IMR-90 (cell line): Measurements from ENCODE around the gene CDC7. TPM values are rescaled to one million over a fixed set of nuclear protein-coding genes. Genes with fewer than 3 reads are reported as not detected.

Experiments
- ATAC-seq: fragments of 200-7000 bp; cut with Tn5 transposase; 2 replicates; pipeline ENCODE4 v1.9.1; 2020; ENCODE audit warnings: low read depth, mild to moderate bottlenecking, moderate library complexity
- BruUV-seq: library from RNA; stranded (reverse); fragments of 400-500 nt; replicated peaks from 2 replicates; lab custom pipeline; 2021; lab: Mats Ljungman, UMichigan
- CTCF ChIA-PET: fragments of 300-600 bp; formaldehyde crosslinking; extraction: SDS; loops from one replicate; lab custom pipeline; 2021; ENCODE audit warnings: antibody characterized with exemption; lab: Yijun Ruan, JAX
- POLR2A ChIA-PET: fragments of 300-600 bp; sonication (Branson Sonifier 250); formaldehyde crosslinking; loops from one replicate; lab custom pipeline; 2022; ENCODE audit warnings: antibody characterized with exemption; ENCODE audit not compliant: unreplicated experiment; lab: Charles Lee
- DNase-seq: peaks from one replicate; pipeline ENCODE4 v3.0.0; 2013
- H2AFZ ChIP-seq: replicated peaks from 2 replicates; pipeline ENCODE3; 2013; ENCODE audit warnings: low read length, mild to moderate bottlenecking; ENCODE audit not compliant: poor library complexity
- H2AK5ac ChIP-seq: 2 replicates; pipeline ENCODE4 v1.6.1; 2013; ENCODE audit warnings: low read depth, low read length, inconsistent platforms
- H2AK9ac ChIP-seq: replicated peaks from 2 replicates; pipeline ENCODE3; 2013; ENCODE audit warnings: mild to moderate bottlenecking, low read depth, low read length, moderate library complexity; ENCODE audit not compliant: poor library complexity
- H2BK120ac ChIP-seq: 2 replicates; pipeline ENCODE4 v1.6.1; 2013; ENCODE audit warnings: low read depth, low read length, inconsistent platforms
- H2BK15ac ChIP-seq: 3 replicates; pipeline ENCODE4 v1.6.1; 2013; ENCODE audit warnings: low read depth, low read length, inconsistent platforms
- H2BK20ac ChIP-seq: 2 replicates; pipeline ENCODE4 v1.6.1; 2013; ENCODE audit warnings: low read depth, mild to moderate bottlenecking, inconsistent platforms, low read length, moderate library complexity
- H2BK5ac ChIP-seq: 2 replicates; pipeline ENCODE4 v1.6.1; 2013; ENCODE audit warnings: mild to moderate bottlenecking, low read depth, low read length, inconsistent platforms; ENCODE audit not compliant: poor library complexity, severe bottlenecking
- H3K14ac ChIP-seq: replicated peaks from 2 replicates; pipeline ENCODE4 v1.6.1; 2013; ENCODE audit warnings: low read depth, low read length, inconsistent platforms
- H3K18ac ChIP-seq: 2 replicates; pipeline ENCODE4 v1.6.1; 2013; ENCODE audit warnings: low read depth, low read length, control low read depth
- H3K23ac ChIP-seq: 2 replicates; pipeline ENCODE4 v1.6.1; 2013; ENCODE audit warnings: low read depth, low read length, inconsistent platforms
- H3K27ac ChIP-seq: 2 replicates; pipeline ENCODE4 v1.5.1; 2013; ENCODE audit warnings: mild to moderate bottlenecking, control low read depth, low read length; ENCODE audit not compliant: insufficient read depth
- H3K27me3 ChIP-seq: 2 replicates; pipeline ENCODE4 v1.6.1; 2013; ENCODE audit warnings: low read length; ENCODE audit not compliant: control insufficient read depth, insufficient read depth
- H3K36me3 ChIP-seq: 2 replicates; pipeline ENCODE4 v1.6.1; 2013; ENCODE audit warnings: low read length, mixed read lengths; ENCODE audit not compliant: control insufficient read depth, insufficient read depth
- H3K4ac ChIP-seq: 2 replicates; pipeline ENCODE4 v1.6.1; 2013; ENCODE audit warnings: low read depth, low read length, inconsistent platforms
- H3K4me1 ChIP-seq: 2 replicates; pipeline ENCODE4 v1.6.1; 2013; ENCODE audit warnings: low read length, mixed read lengths; ENCODE audit not compliant: control insufficient read depth, insufficient read depth
- H3K4me2 ChIP-seq: 2 replicates; pipeline ENCODE4 v1.6.1; 2013; ENCODE audit warnings: low read depth, mild to moderate bottlenecking, control low read depth, low read length, moderate library complexity
- H3K4me3 ChIP-seq: 2 replicates; pipeline ENCODE4 v1.5.1; 2013; ENCODE audit warnings: low read depth, mild to moderate bottlenecking, control low read depth, low read length, moderate library complexity; ENCODE audit not compliant: insufficient read depth
- H3K56ac ChIP-seq: 2 replicates; pipeline ENCODE4 v1.6.1; 2013; ENCODE audit warnings: low read length, inconsistent platforms; ENCODE audit not compliant: insufficient read depth; ENCODE audit errors: extremely low read depth
- H3K79me1 ChIP-seq, 2 experiments: 2 replicates each; pipeline ENCODE4 v1.6.1; 2013; ENCODE audit warnings: low read length in 2 of 2, inconsistent platforms in 1 of 2, low read depth in 1 of 2
- H3K9ac ChIP-seq: 2 replicates; pipeline ENCODE4 v1.6.1; 2013; ENCODE audit warnings: low read depth, low read length, control low read depth
- H3K9me1 ChIP-seq: 2 replicates; pipeline ENCODE4 v1.6.1; 2013; ENCODE audit warnings: low read length, inconsistent platforms; ENCODE audit not compliant: insufficient read depth
- H3K9me3 ChIP-seq: 2 replicates; pipeline ENCODE4 v1.6.1; 2013; ENCODE audit warnings: low read length; ENCODE audit not compliant: control insufficient read depth, insufficient read depth
- H4K20me1 ChIP-seq: 2 replicates; pipeline ENCODE4 v1.6.1; 2013; ENCODE audit warnings: low read length, inconsistent platforms; ENCODE audit not compliant: insufficient read depth
- H4K5ac ChIP-seq: 2 replicates; pipeline ENCODE4 v1.6.1; 2013; ENCODE audit warnings: mild to moderate bottlenecking, low read depth, low read length, control low read depth
- H4K8ac ChIP-seq, 2 experiments: 2 replicates each; pipeline ENCODE4 v1.6.1; 2013; ENCODE audit warnings: low read depth in 2 of 2, low read length in 2 of 2, control low read depth in 1 of 2, inconsistent platforms in 1 of 2
- H4K91ac ChIP-seq: 2 replicates; pipeline ENCODE4 v1.6.1; 2013; ENCODE audit warnings: low read depth, low read length, inconsistent platforms; ENCODE audit not compliant: insufficient read depth
- CHD1 ChIP-seq: IDR thresholded peaks from 2 replicates; pipeline ENCODE4 v1.6.1; 2012; ENCODE audit warnings: low read depth, low read length, improper control_type of control experiment
- SMC3 ChIP-seq: fragments of 150-350 bp; IDR thresholded peaks from 2 replicates; pipeline ENCODE4 v1.6.1; 2016; ENCODE audit warnings: low read depth, mild to moderate bottlenecking, antibody characterized with exemption, low read length, moderate library complexity
- USF2 ChIP-seq: fragments of 150-350 bp; IDR thresholded peaks from 2 replicates; pipeline ENCODE4 v1.6.1; 2017; ENCODE audit warnings: mild to moderate bottlenecking, antibody characterized with exemption, low read length, low read depth
- WGBS, 2 experiments: methylation state at CpG; one replicate each; pipeline versions ENCODE4 v1.1.5 to v1.1.7; 2013; ENCODE audit warnings: missing lambda C conversion rate in 2 of 2; ENCODE audit not compliant: insufficient read length in 1 of 2; ENCODE audit errors: extremely low coverage in 2 of 2; 5-methylcytosine and 5-hydroxymethylcytosine counted together
- dilution Hi-C: fragments of 300-500 bp; cut with HindIII; formaldehyde crosslinking; loops from one replicate; pipeline ENCODE4 v1.14.3; 2018; ENCODE audit warnings: low sequenced_read_pairs; ENCODE audit not compliant: unreplicated experiment
- in situ Hi-C: fragments of 300-500 bp; cut with MboI; formaldehyde crosslinking; loops from 3 replicates; pipeline ENCODE4 v1.14.3; 2019; ENCODE audit warnings: low sequenced_read_pairs, inconsistent platforms, mixed read lengths
- intact Hi-C: fragments of 100-400 bp; cut with micrococcal nuclease; formaldehyde crosslinking; loops from 2 replicates; pipeline ENCODE4 v1.10.0; 2022
- polyA plus RNA-seq, 3 experiments: library from polyadenylated mRNA; depleted of rRNA; stranded (reverse); fragments of >200 nt; gene quantifications; 2 replicates each; pipeline ENCODE4 v1.2.3, GENCODE V29; 2012; ENCODE audit warnings: low replicate concordance in 1 of 3
- total RNA-seq: library from RNA; depleted of rRNA; stranded (reverse); fragments of >200 nt; gene quantifications from 2 replicates; pipeline ENCODE4 v1.2.3, GENCODE V29; 2012
- TF ChIP-seq, protein P1 (sequence below): conservative IDR thresholded peaks from 2 replicates; pipeline ENCODE4 v1.5.1; 2012; ENCODE audit warnings: mild to moderate bottlenecking, low read depth, low read length, improper control_type of control experiment

CDC7 gene
- total and polyA plus RNA-seq, 2 of the 4 experiments (the other 2 are of a cell fraction): 4.3 to 4.7 TPM

DNA sequence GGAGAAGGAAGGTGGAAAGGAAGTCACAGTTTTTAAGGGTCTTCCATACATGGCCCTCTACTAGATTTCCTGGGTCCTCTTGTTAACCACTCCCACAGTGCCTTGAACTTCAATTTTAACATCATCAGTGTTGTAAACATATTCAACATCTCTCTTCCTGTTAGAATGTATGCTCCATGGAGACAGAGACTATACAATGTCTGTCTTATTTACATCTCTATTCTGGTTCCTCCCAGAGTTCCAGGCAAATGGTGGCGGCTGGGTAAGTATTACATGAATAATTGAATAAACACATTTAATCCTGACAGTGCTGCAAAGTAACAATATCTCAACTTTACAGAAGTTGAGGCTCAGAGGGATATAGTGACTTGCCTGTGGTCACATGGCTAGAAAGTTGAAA is 40.3 kb downstream of the CDC7 start:
- no peaks in the 10 kb centered on the region for H3K36me3 ChIP-seq
- H3K23ac ChIP-seq: no peak overlapping the region
- no peak overlapping the region for H4K8ac ChIP-seq
- H2AFZ ChIP-seq: no peak overlapping the region
- H2BK120ac ChIP-seq: no peak overlapping the region
- ChIA-PET POLR2A (no interaction called here), CTCF (no interaction called here)
- TF ChIP-seq, protein P1, sequence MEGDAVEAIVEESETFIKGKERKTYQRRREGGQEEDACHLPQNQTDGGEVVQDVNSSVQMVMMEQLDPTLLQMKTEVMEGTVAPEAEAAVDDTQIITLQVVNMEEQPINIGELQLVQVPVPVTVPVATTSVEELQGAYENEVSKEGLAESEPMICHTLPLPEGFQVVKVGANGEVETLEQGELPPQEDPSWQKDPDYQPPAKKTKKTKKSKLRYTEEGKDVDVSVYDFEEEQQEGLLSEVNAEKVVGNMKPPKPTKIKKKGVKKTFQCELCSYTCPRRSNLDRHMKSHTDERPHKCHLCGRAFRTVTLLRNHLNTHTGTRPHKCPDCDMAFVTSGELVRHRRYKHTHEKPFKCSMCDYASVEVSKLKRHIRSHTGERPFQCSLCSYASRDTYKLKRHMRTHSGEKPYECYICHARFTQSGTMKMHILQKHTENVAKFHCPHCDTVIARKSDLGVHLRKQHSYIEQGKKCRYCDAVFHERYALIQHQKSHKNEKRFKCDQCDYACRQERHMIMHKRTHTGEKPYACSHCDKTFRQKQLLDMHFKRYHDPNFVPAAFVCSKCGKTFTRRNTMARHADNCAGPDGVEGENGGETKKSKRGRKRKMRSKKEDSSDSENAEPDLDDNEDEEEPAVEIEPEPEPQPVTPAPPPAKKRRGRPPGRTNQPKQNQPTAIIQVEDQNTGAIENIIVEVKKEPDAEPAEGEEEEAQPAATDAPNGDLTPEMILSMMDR: no peak
- TF ChIP-seq CHD1: no peak
- TF ChIP-seq SMC3: no peak
- no peak for TF ChIP-seq USF2
- in situ Hi-C loops (no loop called here), intact Hi-C loops (no loop called here), dilution Hi-C loops (no loop called here)
- H3K4me3 ChIP-seq: no peak overlapping the region
- no peak overlapping the region for H2BK5ac ChIP-seq
- H3K27ac ChIP-seq: no peak overlapping the region
- no peak overlapping the region for H3K4me2 ChIP-seq
- DNase-seq (no peak), ATAC-seq (no peak)
- peaks cover 7% of the 10 kb centered on the region for H3K4me1 ChIP-seq
- H4K5ac ChIP-seq: no peak overlapping the region
- H2BK15ac ChIP-seq: no peak overlapping the region
- H2BK20ac ChIP-seq: no peak overlapping the region
- H3K18ac ChIP-seq: no peak overlapping the region
- BruUV-seq: no TSS peak
- no peaks in the 10 kb centered on the region for H3K79me1 ChIP-seq
- no CpG with 5 or more reads among the region's 1 CpG for WGBS, 2 experiments
- H4K91ac ChIP-seq: no peak overlapping the region
- no peak overlapping the region for H3K14ac ChIP-seq
- peaks cover 48% of the 10 kb centered on the region for H3K27me3 ChIP-seq
- no peak overlapping the region for H2AK5ac ChIP-seq
- no peak overlapping the region for H3K56ac ChIP-seq
- no peaks in the 10 kb centered on the region for H4K20me1 ChIP-seq
- no peak overlapping the region for H2AK9ac ChIP-seq
- no peaks in the 10 kb centered on the region for H3K9me3 ChIP-seq
- H3K9me1 ChIP-seq: peaks cover 3% of the 10 kb centered on the region; the same call in 1 of the 2 replicates
- no peak overlapping the region for H3K4ac ChIP-seq
- H3K9ac ChIP-seq: no peak overlapping the region
